HG02588 (cell line): ENCODE results near the gene NCAPG2.
"Not testable (repeated sequence)": the region's sequence is repeated elsewhere in the genome, so short reads cannot be mapped to it uniquely, and the experiment has no call there.

ENCODE experiments used
- ATAC-seq: cut with Tn5 transposase; IDR thresholded peaks from one replicate; pipeline ENCODE4 v1.9.1; 2021; ENCODE audit warnings: mild to moderate bottlenecking, moderate library complexity; ENCODE audit not compliant: unreplicated experiment

NCAPG2 gene

GRCh38 chr7:158646766-158647474 lies 57.7 kb downstream of the NCAPG2 start:
- ATAC-seq = no peak

DNA sequence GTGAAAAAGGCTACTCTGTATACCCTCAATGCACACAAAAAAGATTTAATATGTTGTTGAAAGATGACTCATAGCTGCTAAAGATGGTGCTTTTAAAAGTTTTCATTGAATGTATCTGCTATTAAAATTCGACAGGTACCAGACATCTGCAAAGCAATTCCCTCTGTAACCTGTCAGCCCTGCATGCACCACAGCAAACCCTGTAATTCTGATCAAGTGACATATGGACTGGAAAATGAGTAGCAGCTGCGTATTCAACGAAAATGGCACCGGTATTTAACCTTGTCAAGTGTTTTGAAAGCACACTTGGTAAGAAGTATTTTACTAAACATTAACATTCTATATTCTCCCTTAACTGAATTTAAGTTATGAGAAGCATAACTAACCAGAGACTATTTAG lies 58.8 kb downstream of the NCAPG2 start:
- ATAC-seq = no peak

DNA sequence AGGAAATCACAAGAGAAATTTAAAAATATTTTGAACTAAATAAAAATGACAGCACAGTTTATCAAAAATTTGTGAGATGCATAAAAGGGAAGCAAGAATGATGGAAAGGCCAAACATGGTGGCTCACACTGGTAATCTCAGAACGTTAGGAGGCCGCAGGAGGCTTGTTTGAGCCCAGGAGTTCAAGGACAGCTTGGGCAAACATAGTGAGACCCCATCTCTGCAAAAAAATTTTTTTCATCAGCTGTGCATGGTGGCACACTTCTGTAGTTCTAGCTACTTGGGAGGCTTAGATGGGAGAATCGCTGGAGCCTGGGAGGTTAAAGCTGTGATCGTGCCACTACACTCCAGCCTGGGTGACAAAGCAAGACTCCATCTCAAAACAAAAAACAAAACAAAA lies 62.5 kb downstream of the NCAPG2 start:
- no peak for ATAC-seq

DNA sequence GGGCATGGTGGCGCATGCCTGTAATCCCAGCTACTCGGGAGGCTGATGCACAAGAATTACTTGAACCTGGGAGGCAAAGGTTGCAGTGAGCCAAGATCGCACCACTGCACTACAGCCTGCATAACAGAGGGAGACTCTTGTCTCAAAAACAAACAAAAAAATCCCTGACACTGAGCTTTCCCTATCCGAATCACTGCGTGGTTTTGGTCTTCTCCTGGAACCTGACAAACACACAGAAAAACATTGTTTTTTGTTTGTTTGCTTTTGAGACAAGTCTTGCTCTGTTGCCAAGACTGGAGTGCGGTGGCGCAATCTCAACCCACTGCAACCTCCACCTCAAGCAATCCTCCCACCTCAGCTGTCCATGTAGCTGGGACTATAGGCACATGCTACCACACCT lies 66.6 kb downstream of the NCAPG2 start:
- no peak for ATAC-seq

DNA sequence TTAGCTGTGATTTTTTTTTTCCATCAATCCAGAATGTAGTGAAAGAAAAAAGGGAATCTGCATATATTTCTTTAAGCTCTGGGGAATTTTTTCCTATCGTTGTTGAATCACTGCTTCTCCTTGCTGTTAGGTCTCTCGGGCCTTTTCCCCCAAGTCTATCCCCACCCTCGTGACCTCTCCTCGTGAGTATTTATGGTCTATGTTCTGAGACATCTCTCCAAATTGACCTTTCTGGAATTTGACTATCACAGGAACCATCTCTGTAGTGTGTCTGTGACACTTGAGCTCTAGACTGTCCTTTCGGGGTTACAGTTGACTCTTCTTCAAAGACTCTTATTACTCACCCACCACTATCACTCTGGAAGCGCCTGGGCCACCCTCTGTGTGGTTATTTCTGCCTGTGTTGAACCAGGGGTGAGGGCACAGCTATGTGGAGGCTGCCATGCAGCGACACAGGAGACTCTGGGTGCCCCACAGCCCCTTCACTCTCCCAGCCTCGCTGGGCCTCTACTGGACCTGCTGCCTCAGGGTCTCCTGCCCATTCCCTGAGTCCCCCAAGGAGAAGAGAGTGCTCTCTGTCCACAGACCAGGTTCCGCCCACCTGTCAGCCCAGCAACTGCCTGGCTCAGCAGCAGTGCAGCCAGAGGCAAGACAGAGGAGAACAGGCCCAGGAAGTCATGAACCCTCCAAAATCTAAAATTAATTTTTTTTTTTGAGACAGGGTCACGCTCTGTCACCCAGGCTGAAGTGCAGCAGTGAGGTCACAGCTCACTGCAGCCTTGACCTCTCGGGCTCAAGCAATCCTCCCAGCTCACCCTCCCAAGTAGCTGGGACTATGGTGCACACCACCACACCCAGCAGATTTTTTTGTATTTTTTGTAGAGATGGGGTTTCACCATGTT lies 71.3 kb downstream of the NCAPG2 start:
- ATAC-seq = peak; percentile 53

- no peak for ATAC-seq
Measured at GRCh38 chr7:158631574-158632195, 72.9 kb downstream of the NCAPG2 start.

DNA sequence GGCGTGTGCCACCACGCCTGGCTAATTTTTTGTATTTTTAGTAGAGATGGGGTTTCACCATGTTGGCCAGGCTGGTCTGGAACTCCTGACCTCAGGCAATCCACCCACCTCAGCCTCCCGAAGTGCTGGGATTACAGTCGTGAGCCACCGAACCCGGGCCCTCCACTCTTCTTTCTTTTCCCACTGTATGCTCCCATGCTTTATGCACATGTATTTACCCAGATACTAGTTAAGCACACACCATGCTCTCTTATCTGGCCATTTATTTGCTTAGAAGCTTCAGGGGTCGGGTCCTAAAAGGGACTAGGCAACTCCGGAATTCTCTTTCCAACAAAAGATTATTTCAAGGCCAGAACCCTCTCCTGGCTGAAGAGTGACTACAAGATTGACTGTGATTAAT lies 78.3 kb downstream of the NCAPG2 start:
- ATAC-seq = not testable (repeated sequence)

GRCh38 chr7:158623241-158623640 lies 81.4 kb downstream of the NCAPG2 start:
- ATAC-seq = no peak

DNA sequence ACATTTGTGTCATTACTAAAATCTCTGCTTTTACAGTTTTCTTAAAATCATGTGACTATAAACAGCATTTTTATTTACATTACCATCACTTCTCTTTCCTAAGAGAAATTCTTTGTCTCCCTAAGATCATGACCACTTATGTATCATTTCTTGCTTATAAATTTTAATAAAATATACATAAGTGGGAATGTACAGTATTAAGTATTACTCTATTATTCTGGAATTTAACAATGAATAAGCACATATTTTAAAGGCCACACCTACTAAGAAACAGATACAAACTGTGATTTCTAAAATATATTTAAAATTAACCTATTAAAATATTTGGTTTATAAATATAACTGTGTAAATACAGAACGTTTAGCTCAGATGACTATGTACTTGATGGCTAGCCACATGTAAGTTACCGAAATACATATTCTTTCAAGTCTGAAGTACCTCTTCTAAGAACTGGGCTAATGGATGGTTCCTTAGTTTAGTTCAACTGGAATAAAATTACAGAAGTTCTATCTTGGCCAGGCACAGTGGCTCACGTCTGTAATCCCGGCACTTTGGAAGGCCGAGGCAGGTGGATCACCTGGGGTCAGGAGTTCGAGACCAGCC lies 83.7 kb downstream of the NCAPG2 start:
- no peak for ATAC-seq

- no peak for ATAC-seq
Measured at GRCh38 chr7:158620418-158620817, 84.2 kb downstream of the NCAPG2 start.

DNA sequence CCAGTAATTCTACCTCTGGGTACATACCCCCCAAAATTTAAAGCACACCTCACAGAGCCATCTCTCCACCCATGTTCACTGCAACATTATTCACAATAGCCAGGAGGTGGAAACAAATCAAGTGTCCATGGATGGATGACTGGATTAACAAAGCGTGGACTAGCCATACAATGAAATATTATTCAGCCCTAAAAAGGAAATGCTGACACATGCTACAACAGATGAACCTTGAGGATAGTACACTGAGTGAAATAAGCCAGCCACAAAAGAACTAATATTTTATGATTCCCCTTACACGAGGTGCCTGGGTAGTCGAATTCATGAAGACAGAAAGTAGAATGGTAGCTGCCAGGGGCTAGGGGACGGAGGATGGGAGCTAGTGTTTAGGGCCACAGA lies 85.9 kb downstream of the NCAPG2 start:
- ATAC-seq = no peak

GRCh38 chr7:158617737-158618128 lies 86.9 kb downstream of the NCAPG2 start:
- no peak for ATAC-seq

- no peak for ATAC-seq
Measured at GRCh38 chr7:158616050-158616449, 88.6 kb downstream of the NCAPG2 start.

GRCh38 chr7:158614700-158615099 lies 89.9 kb downstream of the NCAPG2 start:
- no peak for ATAC-seq

DNA sequence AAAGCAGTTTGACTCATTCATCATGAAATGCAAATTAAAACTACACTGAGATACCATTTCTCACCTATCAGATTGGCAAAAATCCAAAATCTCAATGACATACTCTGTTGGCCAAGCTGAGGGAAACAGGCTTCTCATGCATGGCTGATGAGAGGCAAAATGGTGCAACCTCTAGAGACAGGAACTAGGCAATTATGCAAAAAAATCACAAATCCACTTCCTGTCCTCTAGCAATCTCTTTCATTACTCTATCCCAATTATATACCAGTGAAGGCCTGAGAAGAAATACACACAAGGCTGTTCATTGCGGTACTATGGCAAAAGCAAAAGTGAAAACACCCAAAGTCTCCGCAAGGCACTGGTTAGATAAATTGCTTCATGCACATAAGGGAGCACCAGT lies 91.1 kb downstream of the NCAPG2 start:
- peak; percentile 81 for ATAC-seq

GRCh38 chr7:158612546-158612945 lies 92.1 kb downstream of the NCAPG2 start:
- no peak for ATAC-seq

DNA sequence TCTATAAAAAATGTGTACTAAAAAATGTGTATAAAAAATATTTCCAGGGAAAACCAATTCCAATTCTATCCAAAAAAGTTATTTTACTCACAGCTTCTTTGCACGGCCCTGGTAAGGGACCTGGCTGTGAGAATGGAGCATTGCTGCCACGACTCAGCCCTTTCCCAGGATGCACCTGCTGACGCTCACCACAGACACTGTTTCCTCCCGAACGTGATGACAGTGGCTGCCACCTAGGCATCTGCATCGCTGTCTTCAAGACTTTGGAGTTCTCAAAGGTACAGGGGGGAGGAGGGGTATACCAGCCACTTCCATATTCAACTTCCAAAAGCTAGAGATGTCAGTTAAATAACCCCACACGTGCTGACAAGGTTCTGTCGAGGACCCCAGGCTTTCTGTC lies 93.1 kb downstream of the NCAPG2 start:
- ATAC-seq = no peak

GRCh38 chr7:158609313-158609974 lies 95.2 kb downstream of the NCAPG2 start:
- no peak for ATAC-seq

- ATAC-seq = no peak
Measured at GRCh38 chr7:158607563-158607962, 97.0 kb downstream of the NCAPG2 start.

DNA sequence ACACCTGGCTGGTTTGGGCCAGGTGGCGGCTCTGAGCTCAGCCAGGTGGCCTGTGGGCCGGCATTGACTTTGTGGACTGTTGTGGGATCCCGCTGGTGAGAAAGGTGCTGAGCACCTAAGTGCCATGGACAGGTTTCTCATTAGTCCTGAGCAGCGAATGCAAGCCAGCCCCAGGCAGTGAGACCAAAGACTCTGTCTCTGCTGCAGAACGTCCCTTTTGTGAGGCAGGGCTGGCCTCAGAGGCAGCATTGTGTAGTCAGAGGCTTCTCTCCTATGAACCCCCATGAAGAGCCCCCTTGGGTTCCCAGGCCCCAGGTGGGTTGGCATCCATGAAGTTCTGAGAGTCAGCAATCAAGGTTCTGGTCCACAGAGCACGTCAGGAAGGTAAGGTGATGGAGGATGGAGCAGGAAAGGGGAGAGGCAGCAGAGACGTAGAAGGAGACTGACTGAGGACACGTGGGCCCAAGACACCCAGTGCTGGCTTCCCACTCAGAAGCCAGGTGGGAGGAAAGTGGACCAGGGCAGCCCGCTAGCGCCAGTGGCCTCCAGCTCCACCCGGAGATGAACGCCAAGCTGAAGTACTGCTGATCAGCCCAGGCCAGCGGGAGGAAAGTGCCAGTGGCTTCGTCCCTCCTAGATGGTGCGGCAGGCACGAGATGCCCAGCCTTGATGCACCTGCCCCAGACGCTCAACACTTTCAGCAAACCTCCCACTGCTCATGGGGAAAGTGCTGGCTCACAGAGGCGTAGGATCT lies 97.8 kb downstream of the NCAPG2 start:
- no peak for ATAC-seq
